BE2C (cell line): ENCODE measurements around the gene TAF12.
"Not testable (repeated sequence)": the region's sequence is repeated elsewhere in the genome, so short reads cannot be mapped to it uniquely, and the experiment has no call there.

Source experiments
- DNase-seq: peaks from one replicate; pipeline ENCODE4 v3.0.0-alpha.2; 2020
- H3K27me3 ChIP-seq: fragments of 250-450 bp; sonication (Bioruptor Pico); 2 replicates; pipeline ENCODE4 v1.5.1; 2020; ENCODE audit warnings: mild to moderate bottlenecking
- H3K36me3 ChIP-seq: fragments of 250-450 bp; sonication (Bioruptor Pico); 2 replicates; pipeline ENCODE4 v1.5.1; 2020; ENCODE audit warnings: mild to moderate bottlenecking
- H3K4me1 ChIP-seq: fragments of 250-450 bp; sonication (Bioruptor Pico); 2 replicates; pipeline ENCODE4 v1.5.1; 2020
- H3K4me3 ChIP-seq: 2 replicates; pipeline ENCODE4 v1.5.1; 2011; ENCODE audit warnings: low read depth, low read length
- H3K9me3 ChIP-seq: fragments of 250-450 bp; sonication (Bioruptor Pico); 2 replicates; pipeline ENCODE4 v1.5.1; 2020
- TF ChIP-seq, protein P1 (sequence below): IDR thresholded peaks from 2 replicates; pipeline ENCODE4 v1.5.1; 2012; ENCODE audit warnings: mild to moderate bottlenecking, low read depth, low read length

Gene TAF12

DNA sequence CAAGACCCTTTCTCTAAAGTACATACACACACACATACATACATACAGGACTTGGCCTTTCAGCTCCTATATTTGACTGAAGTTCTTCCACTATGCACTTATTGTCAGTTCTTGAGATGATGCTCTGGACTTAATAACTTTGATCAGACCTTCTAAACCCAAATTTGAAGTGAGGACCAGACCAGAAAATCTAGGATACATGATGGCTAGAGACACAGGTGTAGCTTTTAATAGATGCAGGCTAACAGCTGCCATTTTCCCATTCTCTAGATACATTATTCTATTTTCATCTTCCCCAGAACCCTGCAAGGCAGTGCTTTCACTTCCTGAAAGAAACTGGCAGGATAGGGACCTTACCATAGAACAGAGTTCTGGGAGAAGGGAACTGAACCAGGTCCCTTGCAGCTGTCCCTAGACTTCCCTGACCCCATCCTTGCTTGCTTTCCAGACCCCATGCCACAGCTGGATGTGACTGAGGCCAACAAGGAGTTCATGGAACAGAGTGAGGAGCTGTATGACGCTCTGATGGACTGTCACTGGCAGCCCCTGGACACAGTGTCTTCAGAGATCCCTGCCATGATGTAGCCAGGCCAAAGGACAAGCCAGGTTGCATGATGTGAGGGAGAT is 65.7 kb downstream of the TAF12 start:
- peaks cover 36% of the 10 kb centered on the region for H3K36me3 ChIP-seq
- no peaks in the 10 kb centered on the region for H3K27me3 ChIP-seq
- H3K4me3 ChIP-seq: no peak overlapping the region
- no peaks in the 10 kb centered on the region for H3K4me1 ChIP-seq
- TF ChIP-seq, protein P1, sequence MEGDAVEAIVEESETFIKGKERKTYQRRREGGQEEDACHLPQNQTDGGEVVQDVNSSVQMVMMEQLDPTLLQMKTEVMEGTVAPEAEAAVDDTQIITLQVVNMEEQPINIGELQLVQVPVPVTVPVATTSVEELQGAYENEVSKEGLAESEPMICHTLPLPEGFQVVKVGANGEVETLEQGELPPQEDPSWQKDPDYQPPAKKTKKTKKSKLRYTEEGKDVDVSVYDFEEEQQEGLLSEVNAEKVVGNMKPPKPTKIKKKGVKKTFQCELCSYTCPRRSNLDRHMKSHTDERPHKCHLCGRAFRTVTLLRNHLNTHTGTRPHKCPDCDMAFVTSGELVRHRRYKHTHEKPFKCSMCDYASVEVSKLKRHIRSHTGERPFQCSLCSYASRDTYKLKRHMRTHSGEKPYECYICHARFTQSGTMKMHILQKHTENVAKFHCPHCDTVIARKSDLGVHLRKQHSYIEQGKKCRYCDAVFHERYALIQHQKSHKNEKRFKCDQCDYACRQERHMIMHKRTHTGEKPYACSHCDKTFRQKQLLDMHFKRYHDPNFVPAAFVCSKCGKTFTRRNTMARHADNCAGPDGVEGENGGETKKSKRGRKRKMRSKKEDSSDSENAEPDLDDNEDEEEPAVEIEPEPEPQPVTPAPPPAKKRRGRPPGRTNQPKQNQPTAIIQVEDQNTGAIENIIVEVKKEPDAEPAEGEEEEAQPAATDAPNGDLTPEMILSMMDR: no peak
- no peaks in the 10 kb centered on the region for H3K9me3 ChIP-seq
- DNase-seq: no peak

DNA sequence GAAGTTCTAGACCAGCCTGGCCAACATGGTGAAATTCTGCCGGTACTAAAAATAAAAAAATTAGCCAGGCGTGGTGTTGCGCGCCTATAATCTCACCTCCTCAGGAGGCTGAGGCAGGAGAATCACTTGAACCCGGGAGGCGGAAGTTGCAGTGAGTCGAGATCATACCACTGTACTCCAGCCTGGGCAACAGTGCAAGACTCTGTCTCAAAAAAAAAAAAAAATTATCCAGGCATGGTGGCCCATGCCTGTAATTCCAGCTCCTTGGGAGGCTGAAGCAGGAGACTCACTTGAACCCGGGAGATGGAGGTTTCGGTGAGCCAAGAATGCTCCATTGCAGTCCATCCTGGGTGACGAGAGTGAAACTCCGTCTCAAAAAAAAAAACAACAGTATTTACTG is 69.3 kb downstream of the TAF12 start:
- no peak for DNase-seq
- Histone ChIP-seq H3K27me3 (no peaks in the 10 kb centered on the region), H3K9me3 (no peaks in the 10 kb centered on the region), H3K4me3 (no peak overlapping the region), H3K4me1 (no peaks in the 10 kb centered on the region), H3K36me3 (peaks cover 9% of the 10 kb centered on the region)
- TF ChIP-seq, protein P1: no peak

DNA sequence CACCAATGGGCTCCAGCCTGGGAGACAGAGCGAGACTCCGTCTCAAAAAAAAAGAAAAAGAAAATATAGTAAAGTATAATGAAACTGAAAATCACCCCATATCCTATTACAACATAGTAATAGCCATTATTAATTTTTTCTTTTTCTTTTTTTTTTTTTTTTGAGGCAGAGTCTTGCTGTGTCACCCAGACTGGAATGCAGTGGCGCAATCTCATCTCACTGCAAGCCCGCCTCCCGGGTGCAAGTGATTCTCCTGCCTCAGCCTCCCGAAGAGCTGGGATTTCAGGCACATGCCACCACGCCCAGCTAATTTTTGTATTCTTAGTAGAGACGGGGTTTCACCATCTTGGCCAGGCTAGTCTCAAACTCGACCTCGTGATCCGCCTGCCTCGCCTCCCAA is 70.0 kb downstream of the TAF12 start:
- not testable (repeated sequence) for H3K27me3 ChIP-seq, H3K4me3 ChIP-seq, DNase-seq, H3K36me3 ChIP-seq, H3K9me3 ChIP-seq, H3K4me1 ChIP-seq

DNA sequence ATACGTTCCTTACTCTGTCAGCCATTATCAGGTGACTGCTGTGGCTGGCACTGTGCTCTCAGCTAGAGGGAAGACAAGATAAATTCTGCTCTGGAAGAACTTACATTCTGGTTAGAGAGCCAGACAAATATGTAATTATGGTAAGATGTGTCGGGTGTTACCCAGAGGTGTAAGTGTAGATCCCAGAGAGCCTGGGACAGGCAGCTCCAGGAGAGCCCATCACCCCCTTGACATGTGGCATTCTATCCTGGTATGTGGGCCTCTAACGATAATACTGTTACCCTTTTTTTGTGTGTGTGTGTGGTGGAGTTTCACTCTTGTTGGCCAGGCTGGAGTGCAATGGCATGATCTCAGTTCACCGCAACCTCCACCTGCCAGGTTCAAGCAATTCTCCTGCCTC is 71.0 kb downstream of the TAF12 start:
- H3K9me3 ChIP-seq: no peaks in the 10 kb centered on the region
- no peak overlapping the region for H3K4me3 ChIP-seq
- H3K36me3 ChIP-seq: no peaks in the 10 kb centered on the region
- no peaks in the 10 kb centered on the region for H3K27me3 ChIP-seq
- H3K4me1 ChIP-seq: no peaks in the 10 kb centered on the region
- DNase-seq: no peak
- TF ChIP-seq, protein P1: no peak

DNA sequence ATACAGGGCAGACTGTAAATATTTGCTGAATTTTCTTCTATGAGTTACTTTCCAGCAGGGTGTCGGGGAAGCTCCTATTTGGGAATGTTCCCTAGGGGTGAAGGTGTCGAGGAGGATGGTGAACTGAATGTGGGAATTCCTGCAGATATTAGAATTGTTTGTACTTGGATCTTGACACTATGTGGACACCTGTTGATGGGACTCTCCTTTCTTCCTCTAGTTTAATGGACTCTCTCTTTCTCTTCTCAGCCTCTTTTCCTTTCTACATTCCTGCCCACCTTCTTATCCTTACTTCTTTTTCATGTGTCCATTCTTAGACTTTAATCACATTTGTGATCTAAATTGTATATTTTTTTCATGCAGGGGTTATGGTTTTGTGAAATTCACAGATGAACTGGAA is 75.9 kb downstream of the TAF12 start:
- Histone ChIP-seq H3K27me3 (no peaks in the 10 kb centered on the region), H3K36me3 (no peaks in the 10 kb centered on the region), H3K4me3 (no peak overlapping the region), H3K4me1 (no peaks in the 10 kb centered on the region), H3K9me3 (no peaks in the 10 kb centered on the region)
- no peak for DNase-seq
- TF ChIP-seq, protein P1: no peak

DNA sequence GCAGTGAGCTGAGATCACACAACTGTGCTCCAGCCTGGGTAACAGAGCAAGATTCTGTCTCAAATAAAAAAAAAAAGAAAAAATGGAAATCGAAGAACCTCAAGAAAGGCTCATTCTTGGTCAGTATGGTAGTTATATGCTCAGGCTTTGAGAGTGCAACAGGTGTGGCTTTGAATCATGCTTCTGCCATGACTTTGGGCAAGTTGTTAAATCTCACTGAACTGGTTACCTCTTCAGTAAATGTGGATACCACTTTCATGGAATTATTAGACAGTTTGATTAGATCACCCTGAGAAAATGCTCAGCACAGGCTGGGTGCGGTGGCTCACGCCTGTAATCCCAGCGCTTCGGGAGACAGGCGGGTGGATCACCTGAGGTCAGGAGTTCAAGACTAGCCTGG is 77.1 kb downstream of the TAF12 start:
- H3K27me3 ChIP-seq: no peaks in the 10 kb centered on the region
- H3K4me3 ChIP-seq: no peak overlapping the region
- H3K9me3 ChIP-seq: no peaks in the 10 kb centered on the region
- TF ChIP-seq, protein P1: no peak
- H3K4me1 ChIP-seq: no peaks in the 10 kb centered on the region
- DNase-seq: no peak
- no peaks in the 10 kb centered on the region; the same call in 1 of the 2 replicates for H3K36me3 ChIP-seq

DNA sequence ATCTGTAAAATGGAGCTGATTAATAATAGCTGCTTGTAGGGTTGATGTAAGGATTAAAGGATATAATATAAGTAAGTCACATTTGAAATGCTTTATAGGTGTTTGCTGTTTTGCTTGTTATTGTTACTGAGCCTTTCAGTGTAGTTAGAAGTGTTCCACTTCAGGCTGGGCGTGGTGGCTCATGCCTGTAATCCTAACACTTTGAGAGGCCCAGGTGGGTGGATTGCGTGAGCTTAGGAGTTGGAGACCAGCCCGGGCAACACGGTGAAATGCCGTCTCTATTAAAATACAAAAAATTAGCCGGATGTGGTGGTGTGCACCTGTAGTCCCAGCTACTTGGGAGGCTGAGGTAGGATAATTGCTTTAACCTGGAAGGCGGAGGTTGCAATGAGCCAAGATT is 77.8 kb downstream of the TAF12 start:
- H3K9me3 ChIP-seq: no peaks in the 10 kb centered on the region
- no peak overlapping the region for H3K4me3 ChIP-seq
- no peaks in the 10 kb centered on the region for H3K27me3 ChIP-seq
- no peak for DNase-seq
- no peaks in the 10 kb centered on the region for H3K4me1 ChIP-seq
- H3K36me3 ChIP-seq: no peaks in the 10 kb centered on the region; the same call in 1 of the 2 replicates
- TF ChIP-seq, protein P1: no peak
